ENCODE results near the gene LSM3.

LSM3 gene

DNA sequence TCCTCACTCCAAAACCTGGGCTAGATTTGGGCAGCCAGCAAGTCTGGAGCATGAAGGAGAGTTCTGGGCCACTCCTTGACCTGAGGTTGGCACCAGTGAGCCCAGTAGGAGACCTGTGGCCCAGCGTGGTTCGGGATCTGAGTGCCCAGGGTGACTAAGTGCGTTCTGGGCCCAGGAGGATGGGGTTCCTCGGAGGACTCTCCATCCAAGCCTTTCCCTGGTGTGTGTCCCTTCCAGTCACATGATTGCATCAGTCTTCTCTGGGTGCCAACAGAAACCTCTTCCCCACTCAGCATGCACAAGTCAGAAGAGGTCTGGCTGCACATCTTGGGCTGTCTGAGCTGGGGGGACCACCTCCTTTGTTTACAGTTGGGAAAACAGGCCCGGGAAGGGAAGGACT is 38.8 kb upstream of the LSM3 start:
- DNase-seq (ENCODE audit: low spot score in 2 of 2) = no peak

DNA sequence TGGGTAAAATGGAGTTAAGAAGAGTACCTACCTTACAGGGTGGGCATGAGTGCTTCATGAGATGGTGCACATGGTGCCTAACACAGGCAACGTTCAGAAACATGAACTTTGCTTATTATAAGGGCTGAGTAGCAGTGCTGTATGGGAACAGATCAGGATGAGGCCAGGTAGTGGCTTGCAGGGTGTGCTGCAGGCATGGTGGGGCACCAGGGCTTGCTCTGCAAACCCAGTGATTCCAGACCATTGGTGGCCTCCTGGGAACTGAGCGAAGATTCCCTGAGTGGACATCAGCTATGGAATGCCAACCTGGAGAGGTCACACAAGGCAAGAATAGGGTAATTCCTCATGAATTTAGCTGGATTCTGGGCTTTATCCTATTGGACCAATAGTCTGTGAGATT is 37.9 kb upstream of the LSM3 start:
- ATAC-seq = no peak
- Mint-ChIP-seq H3K36me3 (peaks cover 70% of the 10 kb centered on the region), H3K27ac (peak overlapping the region; percentile 97), H3K4me3 (no peak overlapping the region), H3K4me1 (peaks cover 58% of the 10 kb centered on the region), H3K9me3 (no peaks in the 10 kb centered on the region)
- no peak for DNase-seq (ENCODE audit: low spot score in 2 of 2)

More for the DNA sequence above, 38.8 kb upstream of the LSM3 start:
- no peaks in the 10 kb centered on the region for H3K9me3 Mint-ChIP-seq
- H3K4me1 Mint-ChIP-seq = peaks cover 52% of the 10 kb centered on the region
- no peak for ATAC-seq
- H3K36me3 Mint-ChIP-seq = peaks cover 73% of the 10 kb centered on the region
- no peak overlapping the region for H3K4me3 Mint-ChIP-seq
- peak overlapping the region; percentile 97 for H3K27ac Mint-ChIP-seq

DNA sequence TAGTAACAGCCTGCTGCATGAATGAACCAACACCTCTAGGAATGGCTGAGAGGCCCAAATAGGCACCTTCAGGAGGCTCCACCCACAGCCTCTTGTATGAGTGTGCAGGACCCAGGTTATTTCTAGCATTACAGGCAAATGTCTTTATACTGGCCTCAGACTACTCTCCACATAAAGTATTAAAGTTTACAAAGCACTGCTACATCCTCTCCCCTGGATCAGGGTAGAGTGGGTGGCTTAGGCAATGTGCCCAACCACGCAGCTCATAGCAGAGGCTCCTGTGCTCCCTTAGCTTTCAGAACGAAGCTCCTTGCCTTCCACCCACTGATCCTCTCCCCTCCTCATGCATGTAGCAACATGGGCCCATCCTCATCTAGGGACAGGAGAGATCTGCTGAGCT is 37.5 kb upstream of the LSM3 start:
- Mint-ChIP-seq H3K4me1 (peaks cover 58% of the 10 kb centered on the region), H3K36me3 (peaks cover 65% of the 10 kb centered on the region), H3K4me3 (no peak overlapping the region), H3K9me3 (no peaks in the 10 kb centered on the region), H3K27ac (peak overlapping the region; percentile 97)
- DNase-seq (ENCODE audit: low spot score in 2 of 2) = no peak
- no peak for ATAC-seq

- no peak for ATAC-seq
- Mint-ChIP-seq H3K9me3 (no peaks in the 10 kb centered on the region), H3K4me1 (peaks cover 64% of the 10 kb centered on the region), H3K36me3 (peaks cover 62% of the 10 kb centered on the region), H3K4me3 (no peak overlapping the region), H3K27ac (peak overlapping the region; percentile 97)
- DNase-seq (ENCODE audit: low spot score in 2 of 2) = no peak
Measured at GRCh38 chr3:14141602-14142341, 36.8 kb upstream of the LSM3 start.

DNA sequence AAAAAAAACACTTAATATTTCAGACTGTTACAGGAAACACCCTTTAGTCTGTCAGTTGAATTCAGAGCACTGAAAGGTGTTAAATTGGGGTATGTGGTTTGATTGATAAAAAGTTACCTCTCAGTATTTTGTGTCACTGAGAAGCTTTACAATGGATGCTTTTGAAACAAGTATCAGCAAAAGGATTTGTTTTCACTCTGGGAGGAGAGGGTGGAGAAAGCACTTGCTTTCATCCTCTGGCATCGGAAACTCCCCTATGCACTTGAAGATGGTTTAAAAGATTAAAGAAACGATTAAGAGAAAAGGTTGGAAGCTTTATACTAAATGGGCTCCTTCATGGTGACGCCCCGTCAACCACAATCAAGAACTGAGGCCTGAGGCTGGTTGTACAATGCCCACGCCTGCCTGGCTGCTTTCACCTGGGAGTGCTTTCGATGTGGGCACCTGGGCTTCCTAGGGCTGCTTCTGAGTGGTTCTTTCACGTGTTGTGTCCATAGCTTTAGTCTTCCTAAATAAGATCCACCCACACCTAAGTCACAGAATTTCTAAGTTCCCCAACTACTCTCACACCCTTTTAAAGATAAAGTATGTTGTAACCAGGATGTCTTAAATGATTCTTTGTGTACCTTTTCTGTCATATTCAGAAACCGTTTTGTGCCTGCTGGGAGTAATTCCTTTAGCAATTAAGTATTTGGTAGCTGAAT is 35.9 kb upstream of the LSM3 start:
- H3K27ac Mint-ChIP-seq = peak overlapping the region; percentile 97
- peak overlapping the region; percentile 37 for H3K4me3 Mint-ChIP-seq
- DNase-seq (ENCODE audit: low spot score in 2 of 2) (peak in 1 of 2 donors; percentile 63), ATAC-seq (peak; percentile 42)
- peaks cover 64% of the 10 kb centered on the region for H3K4me1 Mint-ChIP-seq
- peaks cover 68% of the 10 kb centered on the region for H3K36me3 Mint-ChIP-seq
- no peaks in the 10 kb centered on the region for H3K9me3 Mint-ChIP-seq

DNA sequence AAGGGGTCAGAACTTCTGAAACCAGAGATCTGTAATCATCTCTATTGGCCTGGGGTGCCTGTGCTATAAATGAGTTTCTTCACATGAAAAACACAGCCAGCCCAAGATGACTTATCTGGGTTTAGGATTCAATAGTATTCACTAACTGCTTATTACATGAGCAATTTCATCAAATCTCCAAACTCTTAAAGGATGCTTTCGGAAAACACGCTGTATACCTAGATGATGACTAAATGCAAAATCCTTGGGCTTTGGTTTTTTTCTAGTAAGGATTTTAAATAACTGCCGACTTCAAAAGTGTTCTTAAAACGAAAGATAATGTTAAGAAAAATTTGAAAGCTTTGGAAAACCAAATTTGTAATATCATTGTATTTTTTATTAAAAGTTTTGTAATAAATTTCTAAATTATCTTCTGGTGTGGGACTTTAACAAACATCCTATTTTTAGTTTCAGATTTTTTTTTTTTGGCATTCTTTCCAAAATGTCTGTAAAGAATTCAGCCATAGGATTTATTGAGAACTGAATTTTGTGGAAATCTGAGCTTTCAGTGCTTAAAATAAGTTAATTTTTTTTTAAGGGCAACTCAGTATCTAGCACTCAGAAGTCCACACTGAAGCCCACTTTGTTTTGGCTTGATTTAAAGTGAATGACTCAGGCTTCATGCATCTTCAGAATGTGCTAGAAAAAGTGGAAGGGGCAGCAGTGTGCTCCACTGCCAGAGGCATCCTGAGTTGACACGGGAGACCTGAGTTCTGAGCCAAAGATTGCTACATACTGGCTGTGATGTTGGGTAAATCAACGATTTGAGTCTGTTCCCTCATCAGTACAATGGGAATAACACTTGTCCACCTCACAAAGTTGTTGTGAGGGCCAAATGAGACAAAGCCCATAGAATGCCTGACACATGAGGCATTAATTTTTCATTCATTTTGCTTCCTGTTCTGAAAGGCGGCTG is 35.1 kb upstream of the LSM3 start:
- peak overlapping the region; percentile 41 for H3K4me3 Mint-ChIP-seq

DNA sequence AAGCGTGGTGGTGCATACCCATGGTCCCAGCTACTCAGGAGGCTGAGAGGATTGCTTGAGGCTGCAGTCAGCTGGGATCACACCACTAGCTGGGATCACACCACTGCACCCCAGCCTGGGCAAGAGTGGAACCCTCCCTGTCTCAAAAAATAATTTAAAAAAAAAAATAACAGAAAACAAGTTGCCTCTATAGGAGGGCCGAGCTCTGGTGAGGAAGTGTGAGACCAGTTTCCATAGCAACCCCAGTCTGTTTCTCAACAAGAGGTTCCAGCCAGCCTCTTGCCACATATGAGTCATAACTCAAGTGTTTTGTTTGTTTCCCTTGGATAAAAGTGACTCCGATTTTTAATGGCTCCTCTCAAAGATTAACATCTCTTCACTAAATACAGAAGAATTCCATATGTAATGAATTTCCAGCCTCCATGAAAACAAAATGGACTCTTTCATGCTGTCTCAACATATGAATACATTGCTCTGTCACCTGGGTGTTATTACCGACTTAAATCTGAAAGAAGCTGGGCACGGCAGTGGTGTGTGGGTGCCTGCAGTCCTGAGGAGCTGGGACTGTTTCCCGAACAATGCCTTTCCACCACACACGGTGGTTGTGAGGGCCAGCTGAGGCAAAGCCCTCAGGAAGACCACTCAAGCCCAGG is 34.1 kb upstream of the LSM3 start:
- Mint-ChIP-seq H3K4me3 (peak overlapping the region; percentile 41), H3K36me3 (peaks cover 70% of the 10 kb centered on the region), H3K27ac (peak overlapping the region; percentile 97), H3K9me3 (no peaks in the 10 kb centered on the region), H3K4me1 (peaks cover 64% of the 10 kb centered on the region)
- peak; percentile 35 to 74 for DNase-seq (ENCODE audit: low spot score in 2 of 2)
- ATAC-seq = peak; percentile 91

More for the DNA sequence above, 35.1 kb upstream of the LSM3 start:
- DNase-seq (ENCODE audit: low spot score in 2 of 2) (no peak), ATAC-seq (peak; percentile 24)
- H3K9me3 Mint-ChIP-seq = no peaks in the 10 kb centered on the region
- peaks cover 68% of the 10 kb centered on the region for H3K36me3 Mint-ChIP-seq
- peaks cover 64% of the 10 kb centered on the region for H3K4me1 Mint-ChIP-seq
- H3K27ac Mint-ChIP-seq = peak overlapping the region; percentile 97

- Mint-ChIP-seq H3K4me3 (peak overlapping the region; percentile 41), H3K36me3 (peaks cover 66% of the 10 kb centered on the region), H3K9me3 (no peaks in the 10 kb centered on the region), H3K4me1 (peaks cover 57% of the 10 kb centered on the region), H3K27ac (peak overlapping the region; percentile 97)
- ATAC-seq (no peak), DNase-seq (ENCODE audit: low spot score in 2 of 2) (no peak)
Measured at GRCh38 chr3:14145236-14145635, 33.4 kb upstream of the LSM3 start.

GRCh38 chr3:14145670-14146380 is 32.8 kb upstream of the LSM3 start:
- no peak for ATAC-seq
- Mint-ChIP-seq H3K36me3 (peaks cover 66% of the 10 kb centered on the region), H3K4me3 (no peak overlapping the region), H3K4me1 (peaks cover 51% of the 10 kb centered on the region), H3K9me3 (no peaks in the 10 kb centered on the region), H3K27ac (peak overlapping the region; percentile 97)
- no peak for DNase-seq (ENCODE audit: low spot score in 2 of 2)

DNA sequence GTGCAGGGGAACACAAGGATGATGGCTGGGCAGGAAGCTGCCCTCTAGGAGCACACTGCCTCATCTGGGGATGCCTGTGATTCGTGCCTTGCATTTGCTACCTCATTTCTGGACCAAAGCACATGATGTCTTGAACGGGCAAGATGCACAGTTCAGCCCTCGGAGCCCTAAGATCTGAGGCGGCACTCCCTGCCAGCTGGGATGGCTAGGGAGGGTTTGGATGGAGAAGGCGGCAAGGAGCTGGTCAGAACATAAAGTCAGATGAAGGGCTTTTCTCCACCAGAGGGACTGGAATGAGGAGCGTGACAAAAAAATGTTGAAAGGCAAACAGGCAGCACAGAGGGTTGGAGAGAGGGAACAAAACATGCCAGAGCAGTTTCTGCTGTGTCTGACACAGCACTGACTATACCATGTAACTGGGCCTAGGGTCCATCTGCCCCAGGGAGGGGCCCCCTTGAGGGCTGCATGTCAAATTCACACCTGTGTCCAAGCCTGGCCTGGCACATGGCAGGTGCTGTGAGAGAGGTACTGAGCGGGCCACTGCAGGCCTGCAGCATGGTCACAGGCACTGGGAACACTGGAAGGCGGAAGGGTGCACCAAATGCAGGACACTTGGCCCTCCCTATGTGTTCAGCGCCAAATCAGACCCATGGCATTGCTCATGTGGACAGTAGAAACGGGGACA is 32.1 kb upstream of the LSM3 start:
- DNase-seq (ENCODE audit: low spot score in 2 of 2) (no peak), ATAC-seq (no peak)
- peaks cover 45% of the 10 kb centered on the region for H3K4me1 Mint-ChIP-seq
- no peak overlapping the region for H3K4me3 Mint-ChIP-seq
- H3K27ac Mint-ChIP-seq = peak overlapping the region; percentile 97
- no peaks in the 10 kb centered on the region for H3K9me3 Mint-ChIP-seq
- peaks cover 64% of the 10 kb centered on the region for H3K36me3 Mint-ChIP-seq

DNA sequence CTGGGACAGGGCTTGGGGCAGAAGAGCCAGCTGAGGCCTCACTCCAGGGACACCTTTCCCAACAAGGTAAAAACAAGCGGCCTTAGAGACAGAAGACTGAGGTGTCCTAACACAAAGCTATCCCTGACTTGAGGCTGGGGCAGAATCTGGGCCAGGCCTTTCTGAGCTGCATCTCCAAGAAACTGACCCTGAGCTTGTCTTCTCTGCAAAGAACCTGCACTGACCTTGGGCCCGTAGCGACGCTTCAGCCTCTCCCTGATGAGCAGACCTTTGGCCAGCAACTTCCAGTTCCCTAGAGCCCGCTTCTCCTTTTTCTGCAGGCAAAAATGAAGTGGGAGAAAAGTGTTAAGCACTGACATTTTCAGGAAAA is 31.6 kb upstream of the LSM3 start:
- Mint-ChIP-seq H3K9me3 (no peaks in the 10 kb centered on the region), H3K27ac (peak overlapping the region; percentile 97), H3K4me3 (no peak overlapping the region), H3K36me3 (peaks cover 59% of the 10 kb centered on the region), H3K4me1 (peaks cover 40% of the 10 kb centered on the region)
- ATAC-seq (no peak), DNase-seq (ENCODE audit: low spot score in 2 of 2) (no peak)

- H3K27ac Mint-ChIP-seq = peak overlapping the region; percentile 97
- no peak overlapping the region for H3K4me3 Mint-ChIP-seq
- DNase-seq (ENCODE audit: low spot score in 2 of 2) = no peak
- no peaks in the 10 kb centered on the region for H3K9me3 Mint-ChIP-seq
- peaks cover 59% of the 10 kb centered on the region for H3K36me3 Mint-ChIP-seq
- no peak for ATAC-seq
- H3K4me1 Mint-ChIP-seq = peaks cover 34% of the 10 kb centered on the region
Measured at GRCh38 chr3:14147617-14148016, 31.0 kb upstream of the LSM3 start.

- Mint-ChIP-seq H3K4me3 (no peak overlapping the region), H3K27ac (peak overlapping the region; percentile 97), H3K9me3 (no peaks in the 10 kb centered on the region), H3K4me1 (peaks cover 28% of the 10 kb centered on the region), H3K36me3 (peaks cover 59% of the 10 kb centered on the region)
- DNase-seq (ENCODE audit: low spot score in 2 of 2) = no peak
- ATAC-seq = no peak
Measured at GRCh38 chr3:14148041-14148985, 30.3 kb upstream of the LSM3 start.
